HEK293 (cell line): ENCODE results near the gene PITPNC1.

Experiments used
- CTCF ChIA-PET: fragments of 350-600 bp; formaldehyde crosslinking; extraction: SDS; loops from one replicate; lab custom pipeline; 2021; ENCODE audit warnings: antibody characterized with exemption; lab: Yijun Ruan, JAX
- POLR2A ChIA-PET: fragments of 300-600 bp; formaldehyde crosslinking; extraction: SDS; loops from one replicate; lab custom pipeline; 2020; ENCODE audit warnings: antibody characterized with exemption, inconsistent platforms; lab: Yijun Ruan, JAX
- H3K27ac ChIP-seq: fragments of 200-500 bp; sonication (Bioruptor generic); 2 replicates; pipeline ENCODE4 v1.5.1; 2014; ENCODE audit warnings: low read depth, low read length, control low read depth, inconsistent platforms; ENCODE audit errors: extremely low read depth
- H3K36me3 ChIP-seq, 2 experiments: fragments of 200-500 bp in 1 of 2; sonication (Bioruptor generic) in 1 of 2; 1 replicate in 1 of 2; 2 replicates in 1 of 2; pipeline ENCODE4 v1.5.1; 2014 to 2017; ENCODE audit warnings: inconsistent platforms in 2 of 2, low read length in 2 of 2; ENCODE audit not compliant: control insufficient read depth in 2 of 2, insufficient read depth in 1 of 2
- H3K4me1 ChIP-seq: fragments of 200-500 bp; sonication (Bioruptor generic); 2 replicates; pipeline ENCODE4 v1.5.1; 2014; ENCODE audit warnings: mild to moderate bottlenecking, low read length, inconsistent platforms; ENCODE audit not compliant: control insufficient read depth, insufficient read depth
- H3K4me3 ChIP-seq: 2 replicates; pipeline ENCODE4 v1.5.1; 2011; ENCODE audit warnings: low read depth, mild to moderate bottlenecking, control low read depth, low read length, moderate library complexity
- H3K9me3 ChIP-seq: fragments of 200-500 bp; sonication (Bioruptor generic); 2 replicates; pipeline ENCODE4 v1.5.1; 2014; ENCODE audit warnings: low read depth, low read length, inconsistent platforms; ENCODE audit not compliant: control insufficient read depth, insufficient read depth
- BCL11A ChIP-seq: fragments of 450-650 bp; formaldehyde crosslinking; IDR thresholded peaks from 2 replicates; pipeline ENCODE4 v1.5.1; 2016; ENCODE audit warnings: low read depth, missing biosample characterization, missing genetic modification characterization
- EGR2 ChIP-seq: fragments of 450-650 bp; formaldehyde crosslinking; IDR thresholded peaks from 2 replicates; pipeline ENCODE4 v1.5.1; 2016; ENCODE audit warnings: low read depth, missing biosample characterization, missing genetic modification characterization
- GLI2 ChIP-seq: fragments of 450-650 bp; formaldehyde crosslinking; IDR thresholded peaks from 2 replicates; pipeline ENCODE4; 2017; ENCODE audit warnings: missing biosample characterization, missing genetic modification characterization, low read depth, borderline replicate concordance
- KLF10 ChIP-seq: fragments of 450-650 bp; IDR thresholded peaks from 2 replicates; pipeline ENCODE4 v1.5.1; 2018; ENCODE audit warnings: missing biosample characterization, mild to moderate bottlenecking, missing genetic modification characterization
- MYNN ChIP-seq: fragments of 450-650 bp; formaldehyde crosslinking; IDR thresholded peaks from 2 replicates; pipeline ENCODE4 v1.5.1; 2016; ENCODE audit warnings: missing biosample characterization, missing genetic modification characterization, borderline replicate concordance
- OSR2 ChIP-seq: fragments of 450-650 bp; formaldehyde crosslinking; IDR thresholded peaks from 2 replicates; pipeline ENCODE4 v1.5.1; 2016; ENCODE audit warnings: missing biosample characterization, missing genetic modification characterization
- SP2 ChIP-seq: fragments of 450-650 bp; formaldehyde crosslinking; IDR thresholded peaks from 2 replicates; pipeline ENCODE4 v1.5.1; 2016; ENCODE audit warnings: missing biosample characterization, missing genetic modification characterization
- TRIM28 ChIP-seq: IDR thresholded peaks from 2 replicates; pipeline ENCODE4 v1.6.1; 2011; ENCODE audit warnings: low read length, control low read depth, borderline replicate concordance
- ZBTB17 ChIP-seq: fragments of 450-650 bp; formaldehyde crosslinking; IDR thresholded peaks from 2 replicates; pipeline ENCODE4 v1.5.1; 2016; ENCODE audit warnings: missing biosample characterization, missing genetic modification characterization
- ZBTB21 ChIP-seq: fragments of 450-650 bp; formaldehyde crosslinking; IDR thresholded peaks from 2 replicates; pipeline ENCODE4 v1.5.1; 2017; ENCODE audit warnings: missing biosample characterization, missing genetic modification characterization
- ZFP3 ChIP-seq: fragments of 450-650 bp; formaldehyde crosslinking; IDR thresholded peaks from 2 replicates; pipeline ENCODE4 v1.5.1; 2016; ENCODE audit warnings: low read depth, missing biosample characterization, missing genetic modification characterization
- ZNF133 ChIP-seq: fragments of 450-650 bp; formaldehyde crosslinking; IDR thresholded peaks from 2 replicates; pipeline ENCODE4 v1.5.1; 2016; ENCODE audit warnings: missing biosample characterization, missing genetic modification characterization
- ZNF155 ChIP-seq: fragments of 450-650 bp; formaldehyde crosslinking; IDR thresholded peaks from 2 replicates; pipeline ENCODE4 v1.5.1; 2016; ENCODE audit warnings: missing biosample characterization, missing genetic modification characterization
- ZNF16 ChIP-seq: fragments of 450-650 bp; formaldehyde crosslinking; IDR thresholded peaks from 2 replicates; pipeline ENCODE4 v1.5.1; 2016; ENCODE audit warnings: low read depth, missing biosample characterization, missing genetic modification characterization
- ZNF174 ChIP-seq: fragments of 450-650 bp; formaldehyde crosslinking; IDR thresholded peaks from 2 replicates; pipeline ENCODE4 v1.5.0; 2017; ENCODE audit warnings: missing biosample characterization, mild to moderate bottlenecking, missing genetic modification characterization
- ZNF223 ChIP-seq: fragments of 450-650 bp; formaldehyde crosslinking; IDR thresholded peaks from 2 replicates; pipeline ENCODE4 v1.5.1; 2016; ENCODE audit warnings: missing biosample characterization, missing genetic modification characterization
- ZNF311 ChIP-seq: fragments of 450-650 bp; formaldehyde crosslinking; IDR thresholded peaks from 2 replicates; pipeline ENCODE4 v1.5.1; 2017; ENCODE audit warnings: missing biosample characterization, missing genetic modification characterization, borderline replicate concordance
- ZNF350 ChIP-seq: fragments of 450-650 bp; formaldehyde crosslinking; IDR thresholded peaks from 2 replicates; pipeline ENCODE4 v1.5.0; 2017; ENCODE audit warnings: missing biosample characterization, mild to moderate bottlenecking, missing genetic modification characterization
- ZNF366 ChIP-seq: fragments of 450-650 bp; formaldehyde crosslinking; conservative IDR thresholded peaks from 2 replicates; pipeline ENCODE4 v1.5.1; 2016; ENCODE audit warnings: missing biosample characterization, missing genetic modification characterization
- ZNF654 ChIP-seq: fragments of 450-650 bp; formaldehyde crosslinking; IDR thresholded peaks from 2 replicates; pipeline ENCODE4 v1.5.1; 2016; ENCODE audit warnings: low read depth, missing biosample characterization, missing genetic modification characterization
- ZNF664 ChIP-seq: fragments of 450-650 bp; formaldehyde crosslinking; IDR thresholded peaks from 2 replicates; pipeline ENCODE4 v1.5.1; 2016; ENCODE audit warnings: missing biosample characterization, missing genetic modification characterization
- ZNF792 ChIP-seq: fragments of 450-650 bp; formaldehyde crosslinking; IDR thresholded peaks from 2 replicates; pipeline ENCODE4 v1.5.1; 2016; ENCODE audit warnings: missing biosample characterization, missing genetic modification characterization
- ZNF837 ChIP-seq: fragments of 450-650 bp; formaldehyde crosslinking; IDR thresholded peaks from 2 replicates; pipeline ENCODE4 v1.5.1; 2016; ENCODE audit warnings: missing biosample characterization, missing genetic modification characterization
- TF ChIP-seq, protein P1 (sequence below): fragments of 450-650 bp; formaldehyde crosslinking; optimal IDR thresholded peaks from 2 replicates; pipeline ENCODE3; 2016; ENCODE audit warnings: missing biosample characterization, mild to moderate bottlenecking, missing genetic modification characterization
- TF ChIP-seq, protein P2 (sequence below): fragments of 450-650 bp; formaldehyde crosslinking; IDR thresholded peaks from 2 replicates; pipeline ENCODE4 v1.5.1; 2017; ENCODE audit warnings: missing biosample characterization, missing genetic modification characterization
- TF ChIP-seq, protein P3 (sequence below): fragments of 450-650 bp; formaldehyde crosslinking; conservative IDR thresholded peaks from 2 replicates; pipeline ENCODE4 v1.5.1; 2016; ENCODE audit warnings: low read depth, missing biosample characterization, missing genetic modification characterization
- TF ChIP-seq, protein P4 (sequence below): fragments of 450-650 bp; formaldehyde crosslinking; IDR thresholded peaks from 2 replicates; pipeline ENCODE4 v1.5.1; 2017; ENCODE audit warnings: missing biosample characterization, missing genetic modification characterization

PITPNC1 gene

DNA sequence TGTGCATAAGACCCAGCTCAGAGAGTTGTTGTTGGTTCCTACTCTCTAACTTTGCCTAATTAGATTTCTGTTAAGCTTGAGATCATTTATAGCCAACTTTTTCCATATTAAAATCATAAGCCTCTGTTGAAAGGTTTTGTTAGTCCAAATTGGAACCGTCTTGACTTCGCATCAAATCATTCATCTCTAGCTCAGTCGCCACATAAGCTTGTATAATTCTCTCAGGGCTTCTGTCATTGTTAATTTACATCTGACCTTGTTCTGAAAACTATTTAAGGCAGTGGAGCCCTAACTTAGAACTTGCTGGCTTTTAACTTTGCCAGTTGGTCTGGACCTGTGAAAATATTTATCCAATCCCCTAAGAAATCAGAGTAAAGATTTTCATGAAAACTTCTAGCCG lies 107.2 kb downstream of the PITPNC1 start:
- ChIA-PET POLR2A (no interaction called here), CTCF (interaction anchor here (1.4 to 2.0 kb wide), 3 partner anchors 9 to 110 kb away, joined by 5 read pairs; no protein-coding TSS in a partner anchor)

DNA sequence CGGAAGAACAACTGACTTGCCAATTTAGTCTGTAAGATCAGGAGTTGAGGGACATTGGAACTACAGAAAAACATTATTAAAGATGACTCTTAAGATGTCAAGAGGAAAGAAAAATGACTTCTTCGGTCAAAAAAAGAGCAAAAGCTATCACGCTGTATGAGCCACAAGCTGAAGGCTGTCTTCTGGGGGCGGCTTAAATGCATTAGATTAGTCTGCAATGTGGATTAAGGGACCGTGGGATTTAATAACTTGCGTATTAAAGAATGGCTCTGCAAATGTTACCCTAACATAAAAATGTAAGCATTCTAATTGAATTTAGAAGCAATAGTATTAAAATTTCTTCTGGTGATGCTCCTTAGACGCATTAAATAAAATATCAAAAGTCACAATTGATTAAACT lies 108.6 kb downstream of the PITPNC1 start:
- POLR2A ChIA-PET = no interaction called here
- H3K4me1 ChIP-seq = peaks cover 5% of the 10 kb centered on the region
- TF ChIP-seq TRIM28 = no peak
- no peak for TF ChIP-seq ZNF16 (tag by site-specific recombination)
- TF ChIP-seq ZNF837 (tag by site-specific recombination) = no peak
- no peak for TF ChIP-seq ZNF174 (tag by site-specific recombination)
- no peak for TF ChIP-seq ZNF654
- TF ChIP-seq ZNF133 = no peak

More for the DNA sequence above, 107.2 kb downstream of the PITPNC1 start:
- no peaks in the 10 kb centered on the region for H3K9me3 ChIP-seq
- TF ChIP-seq, protein P1, sequence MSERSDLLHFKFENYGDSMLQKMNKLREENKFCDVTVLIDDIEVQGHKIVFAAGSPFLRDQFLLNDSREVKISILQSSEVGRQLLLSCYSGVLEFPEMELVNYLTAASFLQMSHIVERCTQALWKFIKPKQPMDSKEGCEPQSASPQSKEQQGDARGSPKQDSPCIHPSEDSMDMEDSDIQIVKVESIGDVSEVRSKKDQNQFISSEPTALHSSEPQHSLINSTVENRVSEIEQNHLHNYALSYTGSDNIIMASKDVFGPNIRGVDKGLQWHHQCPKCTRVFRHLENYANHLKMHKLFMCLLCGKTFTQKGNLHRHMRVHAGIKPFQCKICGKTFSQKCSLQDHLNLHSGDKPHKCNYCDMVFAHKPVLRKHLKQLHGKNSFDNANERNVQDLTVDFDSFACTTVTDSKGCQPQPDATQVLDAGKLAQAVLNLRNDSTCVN (tag by site-specific recombination) = no peak
- TF ChIP-seq ZNF792 (tag by site-specific recombination) (no peak), ZNF664 (tag by site-specific recombination) (no peak), ZBTB21 (no peak), KLF10 (tag by site-specific recombination) (no peak), ZNF350 (no peak), MYNN (tag by site-specific recombination) (no peak), ZBTB17 (tag by site-specific recombination) (no peak), ZNF837 (tag by site-specific recombination) (no peak), EGR2 (tag by site-specific recombination) (no peak)
- TF ChIP-seq, protein P2, sequence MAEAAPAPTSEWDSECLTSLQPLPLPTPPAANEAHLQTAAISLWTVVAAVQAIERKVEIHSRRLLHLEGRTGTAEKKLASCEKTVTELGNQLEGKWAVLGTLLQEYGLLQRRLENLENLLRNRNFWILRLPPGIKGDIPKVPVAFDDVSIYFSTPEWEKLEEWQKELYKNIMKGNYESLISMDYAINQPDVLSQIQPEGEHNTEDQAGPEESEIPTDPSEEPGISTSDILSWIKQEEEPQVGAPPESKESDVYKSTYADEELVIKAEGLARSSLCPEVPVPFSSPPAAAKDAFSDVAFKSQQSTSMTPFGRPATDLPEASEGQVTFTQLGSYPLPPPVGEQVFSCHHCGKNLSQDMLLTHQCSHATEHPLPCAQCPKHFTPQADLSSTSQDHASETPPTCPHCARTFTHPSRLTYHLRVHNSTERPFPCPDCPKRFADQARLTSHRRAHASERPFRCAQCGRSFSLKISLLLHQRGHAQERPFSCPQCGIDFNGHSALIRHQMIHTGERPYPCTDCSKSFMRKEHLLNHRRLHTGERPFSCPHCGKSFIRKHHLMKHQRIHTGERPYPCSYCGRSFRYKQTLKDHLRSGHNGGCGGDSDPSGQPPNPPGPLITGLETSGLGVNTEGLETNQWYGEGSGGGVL (tag by site-specific recombination) = no peak
- TF ChIP-seq, protein P3, sequence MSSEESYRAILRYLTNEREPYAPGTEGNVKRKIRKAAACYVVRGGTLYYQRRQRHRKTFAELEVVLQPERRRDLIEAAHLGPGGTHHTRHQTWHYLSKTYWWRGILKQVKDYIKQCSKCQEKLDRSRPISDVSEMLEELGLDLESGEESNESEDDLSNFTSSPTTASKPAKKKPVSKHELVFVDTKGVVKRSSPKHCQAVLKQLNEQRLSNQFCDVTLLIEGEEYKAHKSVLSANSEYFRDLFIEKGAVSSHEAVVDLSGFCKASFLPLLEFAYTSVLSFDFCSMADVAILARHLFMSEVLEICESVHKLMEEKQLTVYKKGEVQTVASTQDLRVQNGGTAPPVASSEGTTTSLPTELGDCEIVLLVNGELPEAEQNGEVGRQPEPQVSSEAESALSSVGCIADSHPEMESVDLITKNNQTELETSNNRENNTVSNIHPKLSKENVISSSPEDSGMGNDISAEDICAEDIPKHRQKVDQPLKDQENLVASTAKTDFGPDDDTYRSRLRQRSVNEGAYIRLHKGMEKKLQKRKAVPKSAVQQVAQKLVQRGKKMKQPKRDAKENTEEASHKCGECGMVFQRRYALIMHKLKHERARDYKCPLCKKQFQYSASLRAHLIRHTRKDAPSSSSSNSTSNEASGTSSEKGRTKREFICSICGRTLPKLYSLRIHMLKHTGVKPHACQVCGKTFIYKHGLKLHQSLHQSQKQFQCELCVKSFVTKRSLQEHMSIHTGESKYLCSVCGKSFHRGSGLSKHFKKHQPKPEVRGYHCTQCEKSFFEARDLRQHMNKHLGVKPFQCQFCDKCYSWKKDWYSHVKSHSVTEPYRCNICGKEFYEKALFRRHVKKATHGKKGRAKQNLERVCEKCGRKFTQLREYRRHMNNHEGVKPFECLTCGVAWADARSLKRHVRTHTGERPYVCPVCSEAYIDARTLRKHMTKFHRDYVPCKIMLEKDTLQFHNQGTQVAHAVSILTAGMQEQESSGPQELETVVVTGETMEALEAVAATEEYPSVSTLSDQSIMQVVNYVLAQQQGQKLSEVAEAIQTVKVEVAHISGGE (tag by site-specific recombination) = no peak
- H3K4me3 ChIP-seq = no peak overlapping the region
- no peaks in the 10 kb centered on the region for H3K36me3 ChIP-seq
- no peaks in the 10 kb centered on the region for H3K4me1 ChIP-seq
- H3K27ac ChIP-seq = no peak overlapping the region

DNA sequence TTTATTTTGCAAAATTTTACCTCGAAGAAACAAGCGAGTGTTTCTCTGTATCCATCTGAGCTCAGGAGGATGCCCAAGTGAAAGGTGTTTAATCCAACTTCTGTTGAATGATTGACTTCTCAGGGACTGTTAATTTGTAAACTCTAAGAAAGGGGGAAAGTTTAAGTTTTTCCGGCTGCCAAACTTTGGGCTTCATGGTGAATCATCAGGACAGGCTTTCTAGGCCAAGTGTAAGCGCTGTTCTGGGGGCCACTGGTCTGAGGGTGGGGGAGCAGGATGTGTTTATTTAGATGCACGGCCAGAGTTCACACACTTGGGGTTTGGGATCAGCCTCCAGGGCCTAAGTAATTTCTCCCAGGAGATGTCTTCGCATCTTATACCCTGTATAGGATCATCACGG lies 110.4 kb downstream of the PITPNC1 start:
- ChIA-PET CTCF (interaction anchor here (0.7 kb wide), 1 partner anchor 108 kb away, joined by 3 read pairs; no protein-coding TSS in a partner anchor), POLR2A (no interaction called here)
- H3K9me3 ChIP-seq = no peaks in the 10 kb centered on the region
- H3K4me3 ChIP-seq = no peak overlapping the region
- peaks cover 23% of the 10 kb centered on the region for H3K4me1 ChIP-seq
- H3K27ac ChIP-seq = no peak overlapping the region
- H3K36me3 ChIP-seq = no peaks in the 10 kb centered on the region
- TF ChIP-seq ZNF366 (tag by site-specific recombination) (no peak), BCL11A (tag by site-specific recombination) (no peak), GLI2 (tag by site-specific recombination) (no peak), ZNF664 (tag by site-specific recombination) (no peak), ZFP3 (tag by site-specific recombination) (no peak), OSR2 (tag by site-specific recombination) (no peak), ZNF155 (tag by site-specific recombination) (no peak), SP2 (tag by site-specific recombination) (no peak), ZNF223 (tag by site-specific recombination) (no peak), ZNF311 (tag by site-specific recombination) (no peak)
- TF ChIP-seq, protein P4, sequence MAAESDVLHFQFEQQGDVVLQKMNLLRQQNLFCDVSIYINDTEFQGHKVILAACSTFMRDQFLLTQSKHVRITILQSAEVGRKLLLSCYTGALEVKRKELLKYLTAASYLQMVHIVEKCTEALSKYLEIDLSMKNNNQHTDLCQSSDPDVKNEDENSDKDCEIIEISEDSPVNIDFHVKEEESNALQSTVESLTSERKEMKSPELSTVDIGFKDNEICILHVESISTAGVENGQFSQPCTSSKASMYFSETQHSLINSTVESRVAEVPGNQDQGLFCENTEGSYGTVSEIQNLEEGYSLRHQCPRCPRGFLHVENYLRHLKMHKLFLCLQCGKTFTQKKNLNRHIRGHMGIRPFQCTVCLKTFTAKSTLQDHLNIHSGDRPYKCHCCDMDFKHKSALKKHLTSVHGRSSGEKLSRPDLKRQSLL (tag by site-specific recombination) = no peak

More for the DNA sequence above, 108.6 kb downstream of the PITPNC1 start:
- CTCF ChIA-PET = no interaction called here
- Histone ChIP-seq H3K36me3 (no peaks in the 10 kb centered on the region), H3K4me3 (no peak overlapping the region), H3K9me3 (no peaks in the 10 kb centered on the region), H3K27ac (no peak overlapping the region)
